ENCODE results near the gene IKZF2. TPM values are rescaled to one million over a fixed set of nuclear protein-coding genes. Genes with fewer than 3 reads are reported as not detected.

Gene IKZF2
- total and polyA plus RNA-seq, 10 of the 15 experiments (the other 5 are each of a cell fraction or from before 2014, with no cell fraction given), result 15.2 to 266 (median 87.2) TPM

GRCh38 chr2:213137064-213137463, 14.3 kb downstream of the IKZF2 start:
- Histone ChIP-seq H4K20me1 (ENCODE audit: control insufficient read depth, insufficient read depth) (no peaks in the 10 kb centered on the region; the same call in 1 of the 2 replicates), H3K9me3 (replicated peaks; ENCODE audit: control insufficient read depth, insufficient read depth, low read length) (peaks cover 4% of the 10 kb centered on the region), H3K4me2 (ENCODE audit: control insufficient read depth, insufficient read depth) (no peak overlapping the region), H3K79me2 (ENCODE audit: control insufficient read depth, insufficient read depth, low read length) (peaks cover 98% of the 10 kb centered on the region), H3K4me1 (ENCODE audit: control insufficient read depth, insufficient read depth, low read length) (no peaks in the 10 kb centered on the region), H3K27me3 (replicated peaks in 1 of 2; ENCODE audit: control insufficient read depth in 2 of 2, insufficient read depth in 2 of 2, low read length in 1 of 2) (no peaks in the 10 kb centered on the region), H3K9ac (ENCODE audit: control insufficient read depth, insufficient read depth, low read length) (no peak overlapping the region), H3K36me3 (ENCODE audit: control insufficient read depth in 2 of 2, insufficient read depth in 2 of 2, low read length in 1 of 2) (peaks cover 0 to 15% of the 10 kb centered on the region in 2 experiments; a peak in 2 of 4 replicates), H3K4me3 (no peak overlapping the region), H3K27ac (ENCODE audit: control insufficient read depth, insufficient read depth) (no peak overlapping the region), H2AFZ (ENCODE audit: control insufficient read depth, low read depth, low read length) (no peak overlapping the region)
- intact Hi-C loops (cut with micrococcal nuclease; ENCODE audit: unreplicated experiment) (no loop called here), in situ Hi-C loops (cut with MboI) (no loop called here)
- ChIA-PET CTCF (interaction anchor here (1.0 to 4.3 kb wide), 2 partner anchors 11 to 360 kb away, joined by 3 to 20 read pairs; no protein-coding TSS in a partner anchor), POLR2A (interaction anchor here (2.6 kb wide), 1 partner anchor 10 kb away, joined by 8 read pairs; no protein-coding TSS in a partner anchor), SMC1A (ENCODE audit: uncharacterized antibody, unreplicated experiment) (interaction anchor here (0.9 to 3.8 kb wide), 6 partner anchors 10 to 127 kb away, joined by 3 to 25 read pairs (median 4); no protein-coding TSS in a partner anchor), RAD21 (ENCODE audit: unreplicated experiment) (interaction anchor here (0.8 to 1.7 kb wide), 3 partner anchors 8 to 10 kb away, joined by 3 to 9 read pairs (median 4); no protein-coding TSS in a partner anchor)
- TF ChIP-seq KDM1A (IDR thresholded peaks at IDR 0.05; ENCODE audit: borderline replicate concordance), result no peak
- TF ChIP-seq DPF2 (IDR thresholded peaks at IDR 0.05), result no peak
- TF ChIP-seq MLLT1 (IDR thresholded peaks at IDR 0.05), result no peak
- no peak for ATAC-seq
- no peak for FAIRE-seq
- WGBS (ENCODE audit: insufficient coverage, insufficient replicate concordance, low lambda C conversion rate, missing lambda C conversion rate), result 68% methylated on average over 4 of the region's 4 CpGs
- BruUV-seq (replicated peaks), result no TSS peak
- DNase-seq (ENCODE audit: low read depth, low spot score), result no peak

GRCh38 chr2:213129311-213129710, 22.1 kb downstream of the IKZF2 start:
- H3K4me2 ChIP-seq (ENCODE audit: control insufficient read depth, insufficient read depth), result no peak overlapping the region
- no peak for TF ChIP-seq SIN3A (IDR thresholded peaks at IDR 0.05; ENCODE audit: low read depth, low read length)
- peak; percentile 7; the same call in 1 of the 2 replicates for TF ChIP-seq SPI1 (IDR thresholded peaks at IDR 0.05; ENCODE audit: borderline replicate concordance, insufficient read depth, low read depth, low read length)
- no peak overlapping the region for H2AFZ ChIP-seq (ENCODE audit: control insufficient read depth, low read depth, low read length)
- H3K4me1 ChIP-seq (ENCODE audit: control insufficient read depth, insufficient read depth, low read length), result peaks cover 9% of the 10 kb centered on the region; the same call in 1 of the 2 replicates
- no peaks in the 10 kb centered on the region for H3K27me3 ChIP-seq (replicated peaks in 1 of 2; ENCODE audit: control insufficient read depth in 2 of 2, insufficient read depth in 2 of 2, low read length in 1 of 2)
- intact Hi-C loops (cut with micrococcal nuclease; ENCODE audit: unreplicated experiment) (no loop called here), in situ Hi-C loops (cut with MboI) (no loop called here)
- H3K79me2 ChIP-seq (ENCODE audit: control insufficient read depth, insufficient read depth, low read length), result peaks cover 97% of the 10 kb centered on the region
- BruUV-seq (replicated peaks), result no TSS peak
- ATAC-seq, result no peak
- ChIA-PET RAD21 (ENCODE audit: unreplicated experiment) (no interaction called here), CTCF (interaction anchor here (1.1 kb wide), 2 partner anchors 8 to 19 kb away, joined by 3 read pairs; no protein-coding TSS in a partner anchor), POLR2A (no interaction called here), SMC1A (ENCODE audit: uncharacterized antibody, unreplicated experiment) (interaction anchor here (1.5 to 2.3 kb wide), 5 partner anchors 11 to 30 kb away, joined by 4 to 10 read pairs (median 6); no protein-coding TSS in a partner anchor)
- no peak overlapping the region for H3K4me3 ChIP-seq
- DNase-seq (ENCODE audit: low read depth, low spot score), result no peak
- WGBS (ENCODE audit: insufficient coverage, insufficient replicate concordance, low lambda C conversion rate, missing lambda C conversion rate), result 74% methylated on average over 5 of the region's 5 CpGs
- peak; percentile 79 for FAIRE-seq
- H3K36me3 ChIP-seq (ENCODE audit: control insufficient read depth in 2 of 2, insufficient read depth in 2 of 2, low read length in 1 of 2), result peaks cover 0 to 29% of the 10 kb centered on the region in 2 experiments
- peaks cover 8% of the 10 kb centered on the region for H3K9me3 ChIP-seq (replicated peaks; ENCODE audit: control insufficient read depth, insufficient read depth, low read length)
- H3K27ac ChIP-seq (ENCODE audit: control insufficient read depth, insufficient read depth), result peak overlapping the region; percentile 24; the same call in 1 of the 2 replicates
- H4K20me1 ChIP-seq (ENCODE audit: control insufficient read depth, insufficient read depth), result no peaks in the 10 kb centered on the region; the same call in 1 of the 2 replicates
- H3K9ac ChIP-seq (ENCODE audit: control insufficient read depth, insufficient read depth, low read length), result no peak overlapping the region

Data from GM12878 (cell line).